ENCODE results near the gene GFOD1. TPM values are rescaled to one million over a fixed set of nuclear protein-coding genes. Genes with fewer than 3 reads are reported as not detected.

Gene GFOD1
- total RNA-seq, 2 experiments from 2014 or later: 22.6 to 35.0 TPM

GRCh38 chr6:13336553-13336952 is 150.8 kb downstream of the GFOD1 start:
- Histone ChIP-seq H3K4me3 (ENCODE audit: low read depth, low read length, poor library complexity, severe bottlenecking) (no peak overlapping the region), H3K9me3 (ENCODE audit: low read length) (no peaks in the 10 kb centered on the region), H3K27ac (ENCODE audit: low read depth, low read length, poor library complexity, severe bottlenecking) (no peak overlapping the region), H3K4me1 (ENCODE audit: insufficient read depth, low read length, poor library complexity, severe bottlenecking) (peaks cover 25% of the 10 kb centered on the region), H3K79me2 (ENCODE audit: insufficient read depth, low read depth, low read length) (no peaks in the 10 kb centered on the region), H3K9me2 (ENCODE audit: insufficient read depth, low read length) (no peaks in the 10 kb centered on the region), H4K20me1 (ENCODE audit: insufficient read depth, low read length) (no peaks in the 10 kb centered on the region), H3K4me2 (ENCODE audit: low read length) (no peak overlapping the region), H2AFZ (ENCODE audit: low read length) (no peak overlapping the region), H3K36me3 (ENCODE audit: insufficient read depth, low read length) (no peaks in the 10 kb centered on the region; the same call in 1 of the 2 replicates)
- peak; percentile 74 for DNase-seq (ENCODE audit: low spot score)
- TF ChIP-seq EZH2phosphoT487 (IDR thresholded peaks at IDR 0.05; ENCODE audit: borderline replicate concordance, low read depth, low read length) (no peak), CTCF (conservative IDR thresholded peaks at IDR 0.05; ENCODE audit: low read length) (peak; percentile 96)
- CTCF ChIA-PET (ENCODE audit: unreplicated experiment): interaction anchor here (0.8 kb wide), 1 partner anchor 118 kb away, joined by 3 read pairs; no protein-coding TSS in a partner anchor
- intact Hi-C loops (cut with micrococcal nuclease; ENCODE audit: unreplicated experiment): loop anchor here (1.0 to 5.0 kb wide), 11 partner anchors 42 to 730 kb away; partner anchors contain the start of gene RANBP9
- no TSS peak for BruUV-seq (replicated peaks)
- POLR2A ChIA-PET: interaction anchor here (0.7 kb wide), 1 partner anchor 294 kb away, joined by 4 read pairs; no protein-coding TSS in a partner anchor

GRCh38 chr6:13334953-13335352 is 152.4 kb downstream of the GFOD1 start:
- CTCF ChIA-PET (ENCODE audit: unreplicated experiment): no interaction called here
- no peaks in the 10 kb centered on the region for H3K79me2 ChIP-seq (ENCODE audit: insufficient read depth, low read depth, low read length)
- no peak overlapping the region for H3K27ac ChIP-seq (ENCODE audit: low read depth, low read length, poor library complexity, severe bottlenecking)
- DNase-seq (ENCODE audit: low spot score): no peak
- no peak overlapping the region for H3K4me2 ChIP-seq (ENCODE audit: low read length)
- no TSS peak for BruUV-seq (replicated peaks)
- intact Hi-C loops (cut with micrococcal nuclease; ENCODE audit: unreplicated experiment): loop anchor here (5.0 kb wide), 4 partner anchors 62 to 423 kb away; partner anchors contain the start of gene RANBP9
- H2AFZ ChIP-seq (ENCODE audit: low read length): no peak overlapping the region
- no peaks in the 10 kb centered on the region for H3K36me3 ChIP-seq (ENCODE audit: insufficient read depth, low read length)
- H3K9me2 ChIP-seq (ENCODE audit: insufficient read depth, low read length): no peaks in the 10 kb centered on the region
- POLR2A ChIA-PET: interaction anchor here (0.5 to 1.5 kb wide), 4 partner anchors 103 to 240 kb away, joined by 3 to 4 read pairs (median 3); partner anchors contain the start of gene SIRT5
- no peaks in the 10 kb centered on the region for H4K20me1 ChIP-seq (ENCODE audit: insufficient read depth, low read length)
- no peak overlapping the region for H3K4me3 ChIP-seq (ENCODE audit: low read depth, low read length, poor library complexity, severe bottlenecking)
- no peaks in the 10 kb centered on the region for H3K9me3 ChIP-seq (ENCODE audit: low read length)
- TF ChIP-seq EZH2phosphoT487 (IDR thresholded peaks at IDR 0.05; ENCODE audit: borderline replicate concordance, low read depth, low read length) (no peak), CTCF (conservative IDR thresholded peaks at IDR 0.05; ENCODE audit: low read length) (no peak)
- H3K4me1 ChIP-seq (ENCODE audit: insufficient read depth, low read length, poor library complexity, severe bottlenecking): peaks cover 20% of the 10 kb centered on the region

GRCh38 chr6:13332349-13332706 is 155.1 kb downstream of the GFOD1 start:
- H3K4me1 ChIP-seq (ENCODE audit: insufficient read depth, low read length, poor library complexity, severe bottlenecking): peaks cover 22% of the 10 kb centered on the region
- no peak overlapping the region for H2AFZ ChIP-seq (ENCODE audit: low read length)
- ChIA-PET CTCF (ENCODE audit: unreplicated experiment) (interaction anchor here (0.9 kb wide), 1 partner anchor 14 kb away, joined by 3 read pairs; no protein-coding TSS in a partner anchor), POLR2A (no interaction called here)
- peaks cover 6% of the 10 kb centered on the region; the same call in 1 of the 2 replicates for H3K79me2 ChIP-seq (ENCODE audit: insufficient read depth, low read depth, low read length)
- no peak overlapping the region for H3K4me2 ChIP-seq (ENCODE audit: low read length)
- H3K4me3 ChIP-seq (ENCODE audit: low read depth, low read length, poor library complexity, severe bottlenecking): no peak overlapping the region
- no peaks in the 10 kb centered on the region for H3K36me3 ChIP-seq (ENCODE audit: insufficient read depth, low read length)
- no peaks in the 10 kb centered on the region for H3K9me3 ChIP-seq (ENCODE audit: low read length)
- no peak for DNase-seq (ENCODE audit: low spot score)
- TF ChIP-seq EZH2phosphoT487 (IDR thresholded peaks at IDR 0.05; ENCODE audit: borderline replicate concordance, low read depth, low read length) (no peak), CTCF (conservative IDR thresholded peaks at IDR 0.05; ENCODE audit: low read length) (no peak)
- no peaks in the 10 kb centered on the region for H4K20me1 ChIP-seq (ENCODE audit: insufficient read depth, low read length)
- no peak overlapping the region for H3K27ac ChIP-seq (ENCODE audit: low read depth, low read length, poor library complexity, severe bottlenecking)
- intact Hi-C loops (cut with micrococcal nuclease; ENCODE audit: unreplicated experiment): loop anchor here (5.0 kb wide), 2 partner anchors 315 to 420 kb away; no protein-coding TSS in a partner anchor
- H3K9me2 ChIP-seq (ENCODE audit: insufficient read depth, low read length): no peaks in the 10 kb centered on the region
- BruUV-seq (replicated peaks): no TSS peak

All from OCI-LY7 (cell line).